Gastrocnemius medialis (tissue), 4 donors: ENCODE data around the gene VPS18. TPM values are rescaled to one million over a fixed set of nuclear protein-coding genes. Genes with fewer than 3 reads are reported as not detected.

Source experiments
- ATAC-seq, 2 donors: fragments of 150-250 bp; one replicate each; pipeline ENCODE4 v1.9.1; 2016
- DNase-seq, 2 donors: peaks; one replicate each; pipeline ENCODE4 v3.0.0-alpha.2; 2019
- H3K27ac ChIP-seq, 4 donors: fragments of 200-600 bp; sonication (generic); 1 replicate in 1 of 4; 2 replicates in 3 of 4; pipeline ENCODE4 v1.5.1; 2016 to 2018; ENCODE audit warnings: mild to moderate bottlenecking in 2 of 4, moderate library complexity in 1 of 4
- H3K27me3 ChIP-seq, 3 donors: fragments of 200-600 bp; sonication (generic) in 2 of 3; 1 replicate in 1 of 3; 2 replicates in 2 of 3; pipeline versions ENCODE4 v1.5.1 to v1.6.0; 2016 to 2019; ENCODE audit warnings: mild to moderate bottlenecking in 1 of 3, moderate library complexity in 1 of 3
- H3K36me3 ChIP-seq, 2 donors: fragments of 200-600 bp; sonication (generic) in 1 of 2; one replicate each; pipeline ENCODE4 v1.5.1; 2017 to 2018
- H3K4me1 ChIP-seq, 2 donors: fragments of 200-600 bp; sonication (generic) in 1 of 2; one replicate each; pipeline ENCODE4 v1.5.1; 2016 to 2017; ENCODE audit warnings: mild to moderate bottlenecking in 2 of 2
- H3K4me3 ChIP-seq, 4 donors: fragments of 200-600 bp; sonication (generic) in 3 of 4; 1 replicate in 1 of 4; 2 replicates in 3 of 4; pipeline ENCODE4 v1.5.1; 2016 to 2019; ENCODE audit warnings: mild to moderate bottlenecking in 2 of 4
- H3K9me3 ChIP-seq, 3 donors: fragments of 200-600 bp; sonication (generic) in 2 of 3; 1 replicate in 1 of 3; 2 replicates in 2 of 3; pipeline ENCODE4 v1.5.1; 2016 to 2019
- POLR2A ChIP-seq, 2 donors: fragments of 450-650 bp; IDR thresholded peaks; one replicate each; pipeline ENCODE4 v1.6.1; 2017; ENCODE audit warnings: antibody characterized with exemption in 2 of 2, mild to moderate bottlenecking in 2 of 2, moderate library complexity in 2 of 2
- in situ Hi-C, 4 donors: fragments of 200-750 bp; cut with MboI; loops; one replicate each; pipeline versions ENCODE4 v1.15.0 to v1.8.0; 2017; ENCODE audit warnings: low sequenced_read_pairs in 4 of 4
- intact Hi-C: fragments of 100-400 bp; cut with DNase I; formaldehyde crosslinking; loops from one replicate; pipeline ENCODE4 v1.15.1; 2023; ENCODE audit warnings: low total_unique reads
- total RNA-seq, 4 donors: library from RNA; depleted of rRNA; stranded (reverse); fragments of >200 nt; gene quantifications; one replicate each; pipeline versions ENCODE4 v1.1.0 to v1.2.3, GENCODE V29; 2016
- TF ChIP-seq, protein P1 (sequence below), 5 experiments: fragments of 450-650 bp in 3 of 5; fragments of 200-600 bp in 2 of 5; sonication (generic) in 2 of 5; IDR thresholded peaks in 4 of 5; conservative IDR thresholded peaks in 1 of 5; 1 replicate in 4 of 5; 2 replicates in 1 of 5; pipeline ENCODE4 v1.5.1; 2016 to 2019; ENCODE audit warnings: antibody characterized with exemption in 5 of 5, mild to moderate bottlenecking in 3 of 5, moderate library complexity in 3 of 5

VPS18 gene
- total RNA-seq, 4 donors from 2014 or later: 18.5 to 26.1 (median 19.3) TPM

DNA sequence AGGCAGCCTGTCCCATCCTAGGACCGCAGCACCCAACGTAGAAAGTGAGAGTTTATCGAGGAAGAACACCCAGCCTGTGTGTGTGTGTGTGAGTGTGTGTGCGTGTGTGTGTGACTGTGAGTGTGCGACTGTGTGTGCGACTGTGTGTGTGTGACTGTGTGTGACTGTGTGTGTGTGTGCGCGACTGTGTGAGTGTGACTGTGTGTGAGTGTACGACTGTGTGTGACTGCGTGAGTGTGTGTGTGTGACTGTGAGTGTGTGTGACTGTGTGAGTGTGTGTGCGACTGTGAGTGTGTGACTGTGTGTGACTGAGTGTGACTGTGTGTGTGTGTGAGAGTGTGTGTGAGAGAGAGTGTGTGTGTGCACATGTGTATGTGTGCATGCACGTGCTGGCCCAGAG lies 19.8 kb downstream of the VPS18 start:
- peaks cover 13 to 14% of the 10 kb centered on the region in 2 donors for H3K4me1 ChIP-seq

DNA sequence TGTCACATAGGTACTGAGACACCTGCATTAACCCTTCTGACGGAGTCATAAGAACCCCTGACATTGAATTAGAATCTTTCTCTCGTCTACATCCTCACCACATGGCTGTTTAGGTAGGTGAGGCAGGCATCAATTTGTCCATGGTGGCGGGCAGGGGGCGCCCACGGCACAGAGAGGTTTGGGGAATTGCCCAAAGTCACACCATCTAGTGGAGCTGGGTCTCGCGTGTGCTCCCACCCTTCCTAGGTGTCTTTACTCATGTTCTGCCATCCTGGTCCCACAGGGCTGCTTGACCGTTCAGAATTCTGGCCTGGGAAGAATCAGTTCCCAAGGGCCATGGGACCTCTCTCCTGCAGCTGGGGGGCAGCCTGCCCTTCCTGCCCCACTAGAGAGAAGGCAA lies 20.2 kb downstream of the VPS18 start:
- Histone ChIP-seq H3K4me3 (no peak overlapping the region), H3K9me3 (no peaks in the 10 kb centered on the region), H3K4me1 (peaks cover 9% of the 10 kb centered on the region in 2 donors), H3K27ac (peak overlapping the region in 3 of 4 donors; percentile 15 to 67 (median 59)), H3K27me3 (no peaks in the 10 kb centered on the region), H3K36me3 (no peaks in the 10 kb centered on the region)
- DNase-seq: no peak
- TF ChIP-seq, protein P1, sequence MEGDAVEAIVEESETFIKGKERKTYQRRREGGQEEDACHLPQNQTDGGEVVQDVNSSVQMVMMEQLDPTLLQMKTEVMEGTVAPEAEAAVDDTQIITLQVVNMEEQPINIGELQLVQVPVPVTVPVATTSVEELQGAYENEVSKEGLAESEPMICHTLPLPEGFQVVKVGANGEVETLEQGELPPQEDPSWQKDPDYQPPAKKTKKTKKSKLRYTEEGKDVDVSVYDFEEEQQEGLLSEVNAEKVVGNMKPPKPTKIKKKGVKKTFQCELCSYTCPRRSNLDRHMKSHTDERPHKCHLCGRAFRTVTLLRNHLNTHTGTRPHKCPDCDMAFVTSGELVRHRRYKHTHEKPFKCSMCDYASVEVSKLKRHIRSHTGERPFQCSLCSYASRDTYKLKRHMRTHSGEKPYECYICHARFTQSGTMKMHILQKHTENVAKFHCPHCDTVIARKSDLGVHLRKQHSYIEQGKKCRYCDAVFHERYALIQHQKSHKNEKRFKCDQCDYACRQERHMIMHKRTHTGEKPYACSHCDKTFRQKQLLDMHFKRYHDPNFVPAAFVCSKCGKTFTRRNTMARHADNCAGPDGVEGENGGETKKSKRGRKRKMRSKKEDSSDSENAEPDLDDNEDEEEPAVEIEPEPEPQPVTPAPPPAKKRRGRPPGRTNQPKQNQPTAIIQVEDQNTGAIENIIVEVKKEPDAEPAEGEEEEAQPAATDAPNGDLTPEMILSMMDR (IDR thresholded peaks at IDR 0.05 in 4 of 5, conservative IDR thresholded peaks at IDR 0.05 in 1 of 5): no peak
- TF ChIP-seq POLR2A (IDR thresholded peaks at IDR 0.05): no peak
- in situ Hi-C loops (no loop called here), intact Hi-C loops (no loop called here)
- no peak for ATAC-seq

More for the DNA sequence above, 19.8 kb downstream of the VPS18 start:
- Histone ChIP-seq H3K27ac (peak overlapping the region in 1 of 4 donors; percentile 67), H3K4me3 (no peak overlapping the region), H3K36me3 (no peaks in the 10 kb centered on the region), H3K9me3 (no peaks in the 10 kb centered on the region), H3K27me3 (no peaks in the 10 kb centered on the region)
- no peak for DNase-seq
- no peak for ATAC-seq
- in situ Hi-C loops (no loop called here), intact Hi-C loops (no loop called here)
- TF ChIP-seq, protein P1 (IDR thresholded peaks at IDR 0.05 in 4 of 5, conservative IDR thresholded peaks at IDR 0.05 in 1 of 5): no peak
- TF ChIP-seq POLR2A (IDR thresholded peaks at IDR 0.05): no peak

DNA sequence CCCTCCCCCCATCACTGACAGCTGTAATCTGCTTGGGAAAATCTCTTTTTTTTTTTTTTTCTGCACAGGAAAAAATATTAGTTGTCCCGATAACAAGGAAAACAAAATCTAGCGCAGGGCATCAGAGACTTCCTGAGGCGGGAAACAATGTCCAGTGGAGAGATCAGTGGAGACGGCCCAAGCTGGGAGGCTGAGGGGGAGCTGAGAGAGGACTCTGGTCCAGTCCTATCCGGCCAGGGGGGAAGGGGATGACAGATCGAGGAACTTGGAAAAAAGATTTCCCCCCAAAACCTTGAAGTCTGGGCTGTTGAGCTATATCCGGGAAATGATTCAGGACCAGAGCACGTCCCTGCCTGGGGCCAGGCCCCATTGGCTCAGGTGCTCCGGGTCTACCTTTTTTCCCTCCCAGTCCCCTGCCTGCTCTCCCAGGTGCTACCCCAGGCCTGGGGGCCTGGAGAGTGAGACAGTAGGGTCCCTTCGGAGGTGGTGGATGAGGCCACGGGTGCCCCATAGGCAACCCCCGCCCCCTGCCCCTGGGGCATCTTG lies 20.9 kb downstream of the VPS18 start:
- DNase-seq: no peak
- intact Hi-C loops (no loop called here), in situ Hi-C loops (no loop called here)
- H3K27me3 ChIP-seq: no peaks in the 10 kb centered on the region
- H3K4me3 ChIP-seq: no peak overlapping the region
- H3K9me3 ChIP-seq: no peaks in the 10 kb centered on the region
- peaks cover 2% of the 10 kb centered on the region in 2 donors for H3K4me1 ChIP-seq
- H3K36me3 ChIP-seq: no peaks in the 10 kb centered on the region
- TF ChIP-seq, protein P1 (IDR thresholded peaks at IDR 0.05 in 4 of 5, conservative IDR thresholded peaks at IDR 0.05 in 1 of 5): no peak
- no peak for TF ChIP-seq POLR2A (IDR thresholded peaks at IDR 0.05)
- H3K27ac ChIP-seq: peak overlapping the region; percentile 15 to 67 (median 42)
- no peak for ATAC-seq

DNA sequence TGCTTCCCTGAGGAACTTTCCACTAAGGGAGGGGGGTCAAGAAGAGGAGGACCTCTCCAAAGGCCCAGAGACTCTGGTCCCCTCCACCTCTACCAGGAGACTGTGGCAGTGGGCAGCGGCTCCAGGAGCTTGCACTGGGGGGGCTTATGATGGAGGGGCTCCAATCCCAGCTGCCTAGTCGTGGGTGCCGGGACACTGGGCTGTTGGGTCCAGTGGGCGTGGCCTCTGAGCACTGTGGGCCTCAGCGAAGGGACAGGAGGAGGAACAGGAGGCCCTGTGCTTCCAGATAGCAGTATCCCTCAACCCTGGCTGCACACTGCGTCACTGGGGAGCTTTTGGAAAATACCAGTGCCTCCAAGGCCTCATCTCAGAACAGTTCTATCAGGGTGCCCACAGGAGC lies 21.4 kb downstream of the VPS18 start:
- ATAC-seq (no peak), DNase-seq (no peak)
- intact Hi-C loops: no loop called here
- TF ChIP-seq, protein P1 (IDR thresholded peaks at IDR 0.05 in 4 of 5, conservative IDR thresholded peaks at IDR 0.05 in 1 of 5): no peak
- TF ChIP-seq POLR2A (IDR thresholded peaks at IDR 0.05): no peak
- H3K27ac ChIP-seq: peak overlapping the region; percentile 15 to 67 (median 42)
- no peaks in the 10 kb centered on the region for H3K9me3 ChIP-seq
- H3K36me3 ChIP-seq: no peaks in the 10 kb centered on the region
- in situ Hi-C loops: no loop called here
- H3K27me3 ChIP-seq: no peaks in the 10 kb centered on the region
- H3K4me1 ChIP-seq: no peaks in the 10 kb centered on the region
- no peak overlapping the region for H3K4me3 ChIP-seq

DNA sequence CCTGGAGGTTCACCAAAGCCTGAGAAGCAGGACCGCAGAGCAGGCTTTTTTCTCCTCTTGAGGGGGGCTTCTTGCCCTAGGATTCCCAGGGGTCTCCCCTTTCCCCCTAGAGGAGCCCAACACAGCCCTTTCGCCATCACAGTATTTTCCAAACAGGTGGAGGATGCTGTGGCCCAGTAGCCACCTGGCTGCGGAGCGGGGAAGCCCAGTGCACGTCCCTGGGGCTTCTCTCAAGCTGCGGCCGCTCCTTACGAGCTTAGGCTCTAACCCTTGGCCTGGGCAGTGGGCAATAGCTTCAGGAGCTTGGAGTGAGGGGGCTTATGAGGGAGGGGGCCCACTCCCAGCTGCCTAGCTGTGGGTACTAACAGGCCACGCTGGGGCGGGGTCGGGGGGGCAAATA lies 23.3 kb downstream of the VPS18 start:
- no peak for DNase-seq
- in situ Hi-C loops: no loop called here
- Histone ChIP-seq H3K27me3 (no peaks in the 10 kb centered on the region), H3K36me3 (no peaks in the 10 kb centered on the region), H3K27ac (peak overlapping the region; percentile 47 to 74 (median 68)), H3K4me1 (peaks cover 0 to under 1% of the 10 kb centered on the region in 2 donors), H3K4me3 (peak overlapping the region in 2 of 4 donors; percentile 25 to 32), H3K9me3 (no peaks in the 10 kb centered on the region)
- intact Hi-C loops: no loop called here
- ATAC-seq: no peak
- TF ChIP-seq, protein P1 (IDR thresholded peaks at IDR 0.05 in 4 of 5, conservative IDR thresholded peaks at IDR 0.05 in 1 of 5): no peak
- no peak for TF ChIP-seq POLR2A (IDR thresholded peaks at IDR 0.05)
